Fibroblast of lung (primary cell): ENCODE measurements around the gene NANOS3. TPM values are rescaled to one million over a fixed set of nuclear protein-coding genes. Genes with fewer than 3 reads are reported as not detected.

Experiments used
- DNase-seq, 2 donors: peaks; one replicate each; pipeline versions ENCODE4 v3.0.0 to v3.0.0-alpha.2; 2010; ENCODE audit warnings: low read depth in 2 of 2
- H2AFZ ChIP-seq: 2 replicates; pipeline ENCODE4 v1.5.1; 2012; ENCODE audit warnings: low read length, control low read depth, inconsistent platforms
- H3K27ac ChIP-seq: 2 replicates; pipeline ENCODE4 v1.5.1; 2011; ENCODE audit warnings: low read length, control low read depth; ENCODE audit not compliant: insufficient read depth
- H3K27me3 ChIP-seq: 2 replicates; pipeline ENCODE4 v1.5.1; 2011; ENCODE audit warnings: mild to moderate bottlenecking, low read length; ENCODE audit not compliant: control insufficient read depth, insufficient read depth
- H3K36me3 ChIP-seq: 2 replicates; pipeline ENCODE4 v1.5.1; 2011; ENCODE audit warnings: low read length; ENCODE audit not compliant: control insufficient read depth, insufficient read depth
- H3K4me1 ChIP-seq: 2 replicates; pipeline ENCODE4 v1.5.1; 2011; ENCODE audit warnings: low read length; ENCODE audit not compliant: control insufficient read depth, insufficient read depth; ENCODE audit errors: extremely low read depth
- H3K4me2 ChIP-seq: 2 replicates; pipeline ENCODE4 v1.5.1; 2011; ENCODE audit warnings: low read length, control low read depth; ENCODE audit not compliant: insufficient read depth; ENCODE audit errors: extremely low read depth
- H3K4me3 ChIP-seq, 4 experiments: fragments of 200-600 bp in 1 of 4; sonication (generic) in 1 of 4; replicated peaks in 1 of 4; 2 replicates each; pipeline ENCODE4 v1.5.1; 2011 to 2016; ENCODE audit warnings: low read length in 4 of 4, low read depth in 3 of 4, mild to moderate bottlenecking in 3 of 4, control low read depth in 2 of 4, inconsistent platforms in 1 of 4, mixed read lengths in 1 of 4; ENCODE audit not compliant: insufficient read depth in 1 of 4; ENCODE audit errors: control extremely low read depth in 1 of 4
- H3K79me2 ChIP-seq: 2 replicates; pipeline ENCODE4 v1.5.1; 2012; ENCODE audit warnings: mild to moderate bottlenecking, low read length, inconsistent platforms; ENCODE audit not compliant: control insufficient read depth, insufficient read depth
- H3K9ac ChIP-seq: 2 replicates; pipeline ENCODE4 v1.5.1; 2011; ENCODE audit warnings: mild to moderate bottlenecking, low read length, control low read depth; ENCODE audit not compliant: insufficient read depth
- H3K9me3 ChIP-seq: 2 replicates; pipeline ENCODE4 v1.5.1; 2012; ENCODE audit warnings: low read depth, low read length; ENCODE audit not compliant: control insufficient read depth, insufficient read depth
- H4K20me1 ChIP-seq: 2 replicates; pipeline ENCODE4 v1.5.1; 2011; ENCODE audit warnings: low read length; ENCODE audit not compliant: control insufficient read depth, insufficient read depth; ENCODE audit errors: extremely low read depth
- CTCF ChIP-seq, 2 donors: IDR thresholded peaks in 1 of 2; conservative IDR thresholded peaks in 1 of 2; 1 replicate in 1 of 2; 2 replicates in 1 of 2; pipeline ENCODE4 v1.5.1; 2011 to 2012; ENCODE audit warnings: low read length in 2 of 2, control low read depth in 1 of 2, inconsistent platforms in 1 of 2, low read depth in 1 of 2, mild to moderate bottlenecking in 1 of 2
- EZH2 ChIP-seq: IDR thresholded peaks from 2 replicates; pipeline ENCODE4 v1.5.1; 2012; ENCODE audit warnings: low read length, control low read depth, mild to moderate bottlenecking; ENCODE audit errors: missing control alignments
- polyA plus RNA-seq, 2 donors: library from polyadenylated mRNA; depleted of rRNA in 1 of 2; stranded (reverse) in 1 of 2; unstranded in 1 of 2; fragments of >200 nt; gene quantifications; 2 replicates each; pipeline ENCODE4 v1.2.1, GENCODE V29; 2011 to 2012; ENCODE audit warnings: missing spikeins in 1 of 2
- total RNA-seq: library from RNA; depleted of rRNA; stranded (reverse); fragments of >200 nt; gene quantifications from 2 replicates; pipeline ENCODE4 v1.2.1, GENCODE V29; 2014

The NANOS3 gene
- total and polyA plus RNA-seq, 2 donors (not counting 1 experiment from before 2014, with no cell fraction given): not detected

- no peak for DNase-seq
- H4K20me1 ChIP-seq: no peaks in the 10 kb centered on the region
- H3K36me3 ChIP-seq: peaks cover 14% of the 10 kb centered on the region
- no peaks in the 10 kb centered on the region for H3K9me3 ChIP-seq
- H3K4me3 ChIP-seq: no peak overlapping the region
- no peaks in the 10 kb centered on the region for H3K27me3 ChIP-seq
- H3K27ac ChIP-seq: no peak overlapping the region
- TF ChIP-seq CTCF (conservative IDR thresholded peaks at IDR 0.05 in 1 of 2, IDR thresholded peaks at IDR 0.05 in 1 of 2; ENCODE audit: low read depth in 1 of 2, low read length in 2 of 2): no peak
- no peak for TF ChIP-seq EZH2
- no peaks in the 10 kb centered on the region for H3K4me1 ChIP-seq
- H2AFZ ChIP-seq: no peak overlapping the region
- no peak overlapping the region for H3K9ac ChIP-seq
- H3K4me2 ChIP-seq: no peak overlapping the region
- no peaks in the 10 kb centered on the region for H3K79me2 ChIP-seq
Observed at GRCh38 chr19:13917888-13918406, 41.0 kb downstream of the NANOS3 start.

- H2AFZ ChIP-seq: no peak overlapping the region
- no peak overlapping the region for H3K4me2 ChIP-seq
- no peak for DNase-seq
- no peaks in the 10 kb centered on the region for H3K4me1 ChIP-seq
- no peaks in the 10 kb centered on the region for H3K27me3 ChIP-seq
- H3K9me3 ChIP-seq: no peaks in the 10 kb centered on the region
- H3K9ac ChIP-seq: no peak overlapping the region
- H4K20me1 ChIP-seq: no peaks in the 10 kb centered on the region
- TF ChIP-seq CTCF (conservative IDR thresholded peaks at IDR 0.05 in 1 of 2, IDR thresholded peaks at IDR 0.05 in 1 of 2; ENCODE audit: low read depth in 1 of 2, low read length in 2 of 2): no peak
- TF ChIP-seq EZH2: no peak
- no peak overlapping the region for H3K27ac ChIP-seq
- H3K4me3 ChIP-seq: no peak overlapping the region
- H3K79me2 ChIP-seq: no peaks in the 10 kb centered on the region
- H3K36me3 ChIP-seq: peaks cover 18% of the 10 kb centered on the region
Observed at GRCh38 chr19:13918726-13919411, 41.9 kb downstream of the NANOS3 start.

- DNase-seq: no peak
- H3K4me1 ChIP-seq: no peaks in the 10 kb centered on the region
- H3K27me3 ChIP-seq: no peaks in the 10 kb centered on the region
- no peak overlapping the region for H3K9ac ChIP-seq
- no peak overlapping the region for H3K4me3 ChIP-seq
- H3K79me2 ChIP-seq: no peaks in the 10 kb centered on the region
- no peaks in the 10 kb centered on the region for H4K20me1 ChIP-seq
- no peak overlapping the region for H2AFZ ChIP-seq
- H3K36me3 ChIP-seq: peaks cover 18% of the 10 kb centered on the region
- H3K4me2 ChIP-seq: no peak overlapping the region
- TF ChIP-seq CTCF (conservative IDR thresholded peaks at IDR 0.05 in 1 of 2, IDR thresholded peaks at IDR 0.05 in 1 of 2; ENCODE audit: low read depth in 1 of 2, low read length in 2 of 2) (no peak), EZH2 (no peak)
- H3K27ac ChIP-seq: no peak overlapping the region
- H3K9me3 ChIP-seq: no peaks in the 10 kb centered on the region
Observed at GRCh38 chr19:13920524-13920923, 43.6 kb downstream of the NANOS3 start.
